Measurements from ENCODE around the gene COMMD10.

DNA sequence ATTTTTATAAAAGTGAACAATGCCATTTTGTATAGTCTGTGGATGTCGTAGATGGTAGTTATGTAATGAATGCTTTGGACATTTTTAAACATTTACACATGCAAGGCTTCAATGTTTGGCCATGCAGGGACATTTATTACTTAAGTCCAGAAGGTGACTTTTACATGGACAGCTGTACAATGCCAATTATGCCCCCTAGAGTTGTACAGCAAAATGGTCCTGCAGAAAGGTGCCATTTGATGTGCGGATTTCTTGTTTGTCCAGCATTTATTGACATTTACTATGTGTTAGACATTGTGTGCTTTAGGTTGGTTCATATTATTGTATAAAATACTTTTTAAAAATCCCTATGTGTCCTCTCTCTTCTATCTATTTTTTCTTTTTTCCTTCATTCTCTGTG, 22.5 kb upstream of the COMMD10 start:
- TF ChIP-seq, protein P1, sequence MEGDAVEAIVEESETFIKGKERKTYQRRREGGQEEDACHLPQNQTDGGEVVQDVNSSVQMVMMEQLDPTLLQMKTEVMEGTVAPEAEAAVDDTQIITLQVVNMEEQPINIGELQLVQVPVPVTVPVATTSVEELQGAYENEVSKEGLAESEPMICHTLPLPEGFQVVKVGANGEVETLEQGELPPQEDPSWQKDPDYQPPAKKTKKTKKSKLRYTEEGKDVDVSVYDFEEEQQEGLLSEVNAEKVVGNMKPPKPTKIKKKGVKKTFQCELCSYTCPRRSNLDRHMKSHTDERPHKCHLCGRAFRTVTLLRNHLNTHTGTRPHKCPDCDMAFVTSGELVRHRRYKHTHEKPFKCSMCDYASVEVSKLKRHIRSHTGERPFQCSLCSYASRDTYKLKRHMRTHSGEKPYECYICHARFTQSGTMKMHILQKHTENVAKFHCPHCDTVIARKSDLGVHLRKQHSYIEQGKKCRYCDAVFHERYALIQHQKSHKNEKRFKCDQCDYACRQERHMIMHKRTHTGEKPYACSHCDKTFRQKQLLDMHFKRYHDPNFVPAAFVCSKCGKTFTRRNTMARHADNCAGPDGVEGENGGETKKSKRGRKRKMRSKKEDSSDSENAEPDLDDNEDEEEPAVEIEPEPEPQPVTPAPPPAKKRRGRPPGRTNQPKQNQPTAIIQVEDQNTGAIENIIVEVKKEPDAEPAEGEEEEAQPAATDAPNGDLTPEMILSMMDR (IDR thresholded peaks at IDR 0.05; ENCODE audit: poor library complexity, severe bottlenecking) = no peak
- TF ChIP-seq POLR2AphosphoS5 (IDR thresholded peaks at IDR 0.05) (no peak), EP300 (conservative IDR thresholded peaks at IDR 0.05; ENCODE audit: poor library complexity, severe bottlenecking) (no peak)
- TF ChIP-seq, protein P2, sequence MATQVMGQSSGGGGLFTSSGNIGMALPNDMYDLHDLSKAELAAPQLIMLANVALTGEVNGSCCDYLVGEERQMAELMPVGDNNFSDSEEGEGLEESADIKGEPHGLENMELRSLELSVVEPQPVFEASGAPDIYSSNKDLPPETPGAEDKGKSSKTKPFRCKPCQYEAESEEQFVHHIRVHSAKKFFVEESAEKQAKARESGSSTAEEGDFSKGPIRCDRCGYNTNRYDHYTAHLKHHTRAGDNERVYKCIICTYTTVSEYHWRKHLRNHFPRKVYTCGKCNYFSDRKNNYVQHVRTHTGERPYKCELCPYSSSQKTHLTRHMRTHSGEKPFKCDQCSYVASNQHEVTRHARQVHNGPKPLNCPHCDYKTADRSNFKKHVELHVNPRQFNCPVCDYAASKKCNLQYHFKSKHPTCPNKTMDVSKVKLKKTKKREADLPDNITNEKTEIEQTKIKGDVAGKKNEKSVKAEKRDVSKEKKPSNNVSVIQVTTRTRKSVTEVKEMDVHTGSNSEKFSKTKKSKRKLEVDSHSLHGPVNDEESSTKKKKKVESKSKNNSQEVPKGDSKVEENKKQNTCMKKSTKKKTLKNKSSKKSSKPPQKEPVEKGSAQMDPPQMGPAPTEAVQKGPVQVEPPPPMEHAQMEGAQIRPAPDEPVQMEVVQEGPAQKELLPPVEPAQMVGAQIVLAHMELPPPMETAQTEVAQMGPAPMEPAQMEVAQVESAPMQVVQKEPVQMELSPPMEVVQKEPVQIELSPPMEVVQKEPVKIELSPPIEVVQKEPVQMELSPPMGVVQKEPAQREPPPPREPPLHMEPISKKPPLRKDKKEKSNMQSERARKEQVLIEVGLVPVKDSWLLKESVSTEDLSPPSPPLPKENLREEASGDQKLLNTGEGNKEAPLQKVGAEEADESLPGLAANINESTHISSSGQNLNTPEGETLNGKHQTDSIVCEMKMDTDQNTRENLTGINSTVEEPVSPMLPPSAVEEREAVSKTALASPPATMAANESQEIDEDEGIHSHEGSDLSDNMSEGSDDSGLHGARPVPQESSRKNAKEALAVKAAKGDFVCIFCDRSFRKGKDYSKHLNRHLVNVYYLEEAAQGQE (IDR thresholded peaks at IDR 0.05; ENCODE audit: borderline replicate concordance) = no peak

All from neural cell (in vitro differentiated cells).